Measurements from ENCODE around the gene TRHDE. TPM values are rescaled to one million over a fixed set of nuclear protein-coding genes. Genes with fewer than 3 reads are reported as not detected.

Gene TRHDE
- polyA plus RNA-seq, 3 donors: 20.0 to 25.8 (median 23.8) TPM

DNA sequence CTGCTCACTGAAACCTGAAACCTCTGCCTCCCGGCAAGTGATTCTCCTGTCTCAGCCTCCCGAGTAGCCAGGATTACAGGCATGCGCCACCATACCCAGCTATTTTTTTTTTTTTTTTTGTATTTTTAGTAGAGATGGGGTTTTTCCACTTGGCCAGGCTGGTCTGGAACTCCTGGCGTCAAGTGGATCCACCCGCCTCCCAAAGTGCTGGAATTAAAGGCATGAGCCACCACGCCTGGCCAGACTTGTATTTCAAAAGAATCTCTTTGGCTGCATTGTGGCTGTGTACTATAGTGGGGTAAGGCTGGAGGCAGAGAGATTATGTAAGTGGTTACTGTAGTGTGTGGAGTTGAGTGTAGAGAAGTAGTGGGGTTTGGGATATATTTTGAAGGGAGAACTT, 35.1 kb downstream of the TRHDE start:
- DNase-seq: no peak

DNA sequence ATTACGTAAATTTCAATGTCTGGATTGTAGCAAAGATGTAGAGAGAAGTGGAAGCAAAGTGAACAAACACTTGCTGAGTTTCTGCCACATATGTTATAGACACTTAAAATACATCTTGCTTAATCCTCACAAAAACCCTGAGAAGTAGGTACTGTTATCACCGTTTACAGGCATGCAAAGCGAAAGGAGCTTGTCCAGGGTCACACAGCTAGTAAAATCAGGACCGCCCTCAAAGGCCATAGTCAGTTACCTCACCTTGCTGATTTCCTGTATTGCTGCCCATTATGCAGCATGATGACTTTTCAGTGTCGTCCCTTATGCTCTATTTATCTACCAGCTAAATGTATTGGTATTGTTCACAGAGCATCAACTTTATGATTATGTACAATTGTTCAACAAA, 39.8 kb downstream of the TRHDE start:
- DNase-seq: no peak

DNA sequence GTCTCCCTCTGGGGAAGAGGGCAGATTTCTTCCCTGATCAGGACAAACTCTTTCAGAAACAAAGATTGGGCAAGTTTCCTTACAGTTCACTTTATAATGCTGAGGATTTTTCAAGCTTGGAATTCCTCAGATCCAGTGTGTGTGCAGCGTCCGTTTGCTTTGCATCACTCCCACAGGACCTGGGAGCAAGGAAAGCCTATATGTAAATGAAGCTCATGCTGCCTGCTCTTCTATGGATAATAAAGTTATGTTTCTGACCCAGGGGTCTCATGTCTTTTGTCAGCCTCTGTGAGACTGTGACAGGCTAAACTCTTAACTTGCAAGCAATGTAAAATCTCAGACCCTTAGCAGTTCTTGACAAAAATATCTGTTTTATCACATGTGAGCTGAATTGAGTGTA, 41.6 kb downstream of the TRHDE start:
- DNase-seq: peak; percentile 28

DNA sequence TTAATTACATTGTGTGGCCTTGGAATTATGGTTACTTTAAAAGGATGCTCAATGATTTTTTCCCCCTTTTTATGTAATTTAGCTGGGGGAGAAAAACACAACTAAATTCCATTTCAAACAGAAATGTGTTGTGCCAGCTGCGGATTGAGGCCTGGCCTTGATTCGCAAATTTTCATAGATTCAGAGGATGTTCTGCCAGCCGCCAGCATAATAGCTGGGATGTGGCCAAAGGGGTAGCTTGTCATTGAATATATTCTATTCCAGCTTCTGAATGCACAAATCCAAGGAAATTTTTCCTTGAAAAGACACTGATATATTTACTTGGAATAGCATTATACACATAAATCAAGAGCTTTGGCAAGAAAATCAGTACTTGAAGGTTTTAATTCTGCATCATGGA, 43.7 kb downstream of the TRHDE start:
- no peak for DNase-seq

DNA sequence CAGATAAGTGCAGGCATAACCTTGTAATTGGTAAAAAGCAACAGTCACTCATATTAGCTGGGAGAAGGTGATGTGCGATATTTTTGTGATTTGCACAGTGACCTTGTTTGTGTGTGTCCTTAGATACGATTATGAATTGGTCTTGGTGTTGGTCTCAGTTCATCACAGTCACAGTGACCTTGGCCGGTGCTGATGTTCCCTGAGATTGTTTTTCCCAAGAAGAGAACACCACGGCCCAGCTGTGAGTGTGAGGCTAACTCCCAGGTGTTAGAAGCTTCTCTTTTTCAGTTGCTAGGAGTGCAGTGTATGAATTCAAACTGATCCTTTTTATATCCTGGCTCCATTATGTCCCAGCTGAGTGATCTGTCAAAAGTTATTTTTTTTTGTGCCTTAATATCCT, 46.2 kb downstream of the TRHDE start:
- no peak for DNase-seq

DNA sequence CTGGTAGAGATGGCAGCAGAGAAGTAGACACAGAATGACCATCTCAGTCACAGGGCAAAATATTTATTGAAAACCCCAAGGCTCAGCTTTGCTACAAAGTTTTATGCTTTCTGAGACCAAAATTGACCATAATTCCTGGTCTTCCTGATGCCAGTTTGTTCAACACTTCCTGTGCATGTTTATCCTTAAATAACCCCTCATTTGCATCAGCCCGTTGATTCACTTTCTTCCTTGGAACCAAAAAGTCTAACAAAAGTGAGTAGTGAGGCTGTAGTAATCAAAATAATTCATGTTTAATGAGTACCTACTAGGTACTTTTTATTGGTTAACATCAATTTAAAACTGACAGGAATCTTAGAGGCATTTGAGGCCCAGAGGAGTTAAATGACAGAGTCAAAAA, 51.7 kb downstream of the TRHDE start:
- DNase-seq: no peak

DNA sequence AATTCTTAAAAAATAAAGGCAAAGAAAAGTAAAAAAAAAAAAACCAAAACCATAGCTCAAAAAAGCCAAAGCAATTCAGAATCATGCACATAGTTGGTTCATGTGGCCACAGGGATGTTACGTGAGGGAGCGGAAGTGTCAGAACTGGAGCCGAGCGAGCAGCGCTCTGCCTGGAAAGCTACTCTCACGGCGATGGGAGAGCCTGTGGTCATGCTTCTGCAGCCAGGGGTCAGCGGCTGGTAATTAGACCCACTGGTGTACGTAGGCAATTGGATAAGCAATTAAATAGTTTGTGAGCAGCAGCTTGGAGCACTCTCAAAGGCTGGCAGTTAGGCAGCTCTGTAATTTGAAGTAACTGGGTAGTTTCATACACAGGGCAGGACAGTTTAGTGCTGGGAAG, 58.1 kb downstream of the TRHDE start:
- DNase-seq: peak; percentile 91

DNA sequence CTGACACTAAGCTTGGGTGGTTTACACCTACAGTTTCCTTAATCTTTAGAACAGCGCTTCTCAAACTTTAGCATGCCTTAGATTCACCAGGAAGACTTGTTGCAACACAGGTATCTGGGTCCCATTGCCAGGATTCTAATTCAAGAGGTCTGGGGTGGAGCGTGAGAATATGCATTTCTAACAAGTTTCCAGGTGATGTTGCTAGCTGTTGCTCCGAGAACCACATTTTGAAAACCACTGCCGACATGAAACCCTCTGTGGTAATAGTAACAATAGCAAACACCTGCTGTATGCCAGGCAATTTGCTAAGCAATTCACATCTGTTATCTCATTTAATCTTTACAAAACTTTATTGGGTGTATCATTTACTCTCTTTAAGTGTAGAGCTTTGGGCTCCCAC, 58.6 kb downstream of the TRHDE start:
- DNase-seq: no peak

DNA sequence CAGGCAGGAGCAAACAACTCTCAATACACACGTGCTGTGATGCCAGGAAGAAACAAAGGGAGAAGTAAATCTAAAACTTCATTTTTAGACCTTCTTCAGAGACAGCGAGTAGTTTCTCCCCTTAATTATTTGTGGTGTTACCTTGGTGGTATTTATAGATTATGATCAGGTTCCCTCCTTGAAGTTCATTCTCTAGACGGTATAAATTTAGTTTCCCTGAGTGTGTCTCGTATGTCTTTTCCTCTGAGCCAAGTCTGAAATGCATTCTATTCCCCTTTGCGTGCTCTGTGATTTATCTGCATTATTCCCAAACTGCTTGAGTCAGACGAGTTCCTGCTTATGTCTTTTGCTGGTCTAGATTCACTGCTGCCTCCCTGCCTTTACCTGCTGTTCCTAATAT, 65.2 kb downstream of the TRHDE start:
- DNase-seq: no peak

DNA sequence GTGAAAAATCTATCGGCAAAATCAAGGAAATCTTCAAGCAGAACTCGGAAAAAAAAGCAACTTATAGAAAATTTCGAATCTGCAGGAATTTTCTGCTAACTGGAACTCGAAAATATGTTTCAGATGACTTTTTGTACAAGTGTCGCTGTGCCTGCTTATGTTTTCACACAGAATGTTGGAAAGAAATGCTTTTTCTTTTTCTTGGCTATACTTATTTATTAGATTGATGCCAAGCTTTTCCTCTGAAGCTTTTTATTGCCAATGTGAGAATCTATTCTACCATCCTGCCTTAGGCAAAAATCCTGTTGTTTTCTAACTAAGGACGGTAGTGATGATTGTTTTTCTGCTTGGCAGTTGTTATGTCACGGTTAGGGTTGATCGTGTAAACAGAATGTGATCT, 65.8 kb downstream of the TRHDE start:
- no peak for DNase-seq

DNA sequence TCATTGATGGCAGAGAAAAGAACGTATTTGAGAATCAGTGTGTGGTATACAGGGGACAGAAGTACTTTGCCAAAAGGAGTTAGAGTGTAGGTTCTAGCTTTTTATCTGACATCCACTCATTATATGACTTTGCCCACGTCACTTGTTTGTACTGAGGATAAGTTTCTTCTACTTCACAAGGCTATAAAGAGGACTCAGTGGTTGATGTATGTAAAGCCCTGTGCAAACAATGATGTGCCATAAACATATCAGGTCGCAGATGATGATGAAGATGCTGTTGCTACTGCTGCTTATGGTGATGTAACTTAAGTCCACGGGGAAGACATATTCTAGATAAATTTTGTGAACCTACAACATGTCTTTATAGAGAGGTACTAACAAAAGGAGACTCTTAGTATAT, 66.3 kb downstream of the TRHDE start:
- DNase-seq: no peak

DNA sequence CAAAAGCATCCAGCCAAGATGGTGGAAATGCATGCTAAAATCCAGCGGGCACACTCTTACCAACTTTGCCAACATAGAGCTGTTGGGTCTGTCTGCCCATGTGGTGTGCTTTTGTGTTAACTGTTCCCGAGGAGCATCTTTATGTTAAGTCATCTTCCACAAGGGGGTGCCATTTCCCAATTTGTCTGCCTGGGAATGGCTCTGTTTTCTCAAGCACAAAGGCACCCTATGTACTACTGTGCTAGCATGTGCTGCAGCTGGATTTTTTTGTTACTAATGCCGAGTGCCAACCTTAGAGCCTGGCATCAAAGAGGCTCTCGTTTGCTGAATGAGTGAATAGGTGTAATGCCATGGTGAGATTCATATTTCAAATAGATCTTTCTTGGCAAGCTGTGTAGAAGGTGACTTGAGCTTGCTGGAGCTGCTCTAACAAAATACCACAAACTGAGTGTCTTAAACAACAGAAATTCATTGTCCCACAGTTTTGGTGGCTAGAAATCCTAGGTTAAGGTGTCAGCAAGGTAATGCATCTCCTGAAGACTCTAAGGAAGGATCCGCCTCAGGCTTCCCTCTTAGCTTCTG, 74.3 kb downstream of the TRHDE start:
- DNase-seq: peak; percentile 85

DNA sequence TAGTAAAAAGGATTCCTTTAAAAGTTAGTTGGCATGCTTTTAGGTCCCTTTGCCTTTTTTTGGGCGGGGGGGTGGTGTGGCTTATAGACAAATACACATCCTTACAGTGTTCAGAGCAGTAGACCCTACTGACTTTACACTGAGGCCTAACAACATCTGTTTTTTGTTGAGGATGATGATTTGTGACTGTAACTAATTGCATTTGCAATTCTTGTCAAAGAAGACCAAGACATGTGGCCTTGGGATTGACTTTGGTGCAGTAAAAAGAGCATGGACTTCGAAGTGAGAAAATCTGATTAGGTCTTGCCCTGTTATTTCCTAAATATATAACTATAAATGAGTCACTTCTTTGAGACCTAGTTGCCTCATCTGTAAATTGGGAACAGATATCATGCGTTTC, 77.3 kb downstream of the TRHDE start:
- no peak for DNase-seq

DNA sequence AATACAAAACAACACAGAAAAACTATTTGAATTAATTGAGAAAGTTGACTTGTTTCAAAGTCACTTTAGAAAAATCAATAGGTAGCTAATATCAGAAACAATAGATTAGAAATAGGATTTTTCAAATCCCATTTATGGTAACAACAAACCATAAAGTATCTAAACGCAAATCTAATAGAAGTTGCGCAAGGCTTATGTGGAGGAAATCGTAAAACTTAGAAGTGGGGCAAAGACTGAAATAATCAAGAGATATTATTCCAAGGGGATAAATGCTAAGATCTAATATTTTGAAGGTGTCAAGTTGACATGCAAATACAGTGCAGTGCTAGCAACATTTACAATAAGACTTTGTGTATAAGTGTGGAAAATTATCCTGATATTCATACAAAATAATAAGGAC, 87.2 kb downstream of the TRHDE start:
- no peak for DNase-seq

DNA sequence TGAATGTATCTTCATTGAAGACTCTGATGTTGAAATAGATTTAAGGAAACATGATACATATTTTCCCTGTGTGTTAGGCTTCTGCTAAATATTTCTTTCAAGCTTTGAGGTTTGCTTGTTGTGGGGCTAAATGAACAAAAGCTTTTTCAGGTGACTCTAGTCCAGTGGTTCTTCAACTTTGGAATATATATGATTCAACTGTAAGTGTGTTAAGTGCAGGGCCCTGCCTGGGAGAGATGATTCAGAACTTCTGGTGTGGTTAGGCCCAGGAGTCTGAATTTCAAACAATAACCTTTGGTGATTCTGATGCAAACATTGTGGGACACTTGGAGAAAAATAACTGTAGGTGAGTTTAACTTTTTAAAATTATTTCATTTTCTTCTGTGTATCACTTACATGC, 93.0 kb downstream of the TRHDE start:
- DNase-seq: no peak

DNA sequence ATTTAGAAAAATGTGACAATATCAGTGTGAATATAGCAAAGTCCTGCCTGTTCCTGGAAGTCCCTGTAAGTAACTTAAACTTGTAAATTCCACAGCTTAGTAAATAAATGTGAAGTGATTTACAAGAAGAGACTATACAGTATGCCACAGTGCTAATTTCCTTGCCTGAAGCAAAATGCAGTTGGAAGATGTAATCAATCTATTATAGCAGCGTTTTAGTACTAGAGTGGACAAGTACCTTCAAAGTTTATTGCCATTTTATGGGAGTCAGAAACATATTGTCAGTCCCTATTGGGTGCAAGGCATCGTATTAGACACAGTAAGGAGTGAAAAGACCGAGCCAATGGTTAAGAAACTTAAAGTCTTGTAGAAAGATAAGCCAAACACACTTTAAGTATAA, 94.1 kb downstream of the TRHDE start:
- DNase-seq: no peak

DNA sequence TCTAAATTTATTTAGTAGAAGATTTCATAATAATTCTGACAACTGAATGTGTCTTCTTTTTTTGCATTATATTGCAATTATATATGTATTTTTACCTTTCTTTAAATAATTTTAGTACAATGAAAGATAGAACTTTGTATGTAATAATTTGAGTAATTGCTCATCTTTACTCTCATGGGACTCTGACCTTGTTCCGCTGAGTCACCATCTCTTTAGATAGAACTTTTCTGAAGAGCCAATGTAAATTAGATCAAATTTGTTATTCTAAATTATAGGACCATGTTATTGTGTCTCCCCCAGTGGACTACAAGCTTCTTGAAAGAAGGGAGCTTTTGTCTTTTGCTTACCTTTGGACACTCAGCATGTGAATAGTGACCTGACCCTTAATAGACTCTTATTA, 96.1 kb downstream of the TRHDE start:
- no peak for DNase-seq

DNA sequence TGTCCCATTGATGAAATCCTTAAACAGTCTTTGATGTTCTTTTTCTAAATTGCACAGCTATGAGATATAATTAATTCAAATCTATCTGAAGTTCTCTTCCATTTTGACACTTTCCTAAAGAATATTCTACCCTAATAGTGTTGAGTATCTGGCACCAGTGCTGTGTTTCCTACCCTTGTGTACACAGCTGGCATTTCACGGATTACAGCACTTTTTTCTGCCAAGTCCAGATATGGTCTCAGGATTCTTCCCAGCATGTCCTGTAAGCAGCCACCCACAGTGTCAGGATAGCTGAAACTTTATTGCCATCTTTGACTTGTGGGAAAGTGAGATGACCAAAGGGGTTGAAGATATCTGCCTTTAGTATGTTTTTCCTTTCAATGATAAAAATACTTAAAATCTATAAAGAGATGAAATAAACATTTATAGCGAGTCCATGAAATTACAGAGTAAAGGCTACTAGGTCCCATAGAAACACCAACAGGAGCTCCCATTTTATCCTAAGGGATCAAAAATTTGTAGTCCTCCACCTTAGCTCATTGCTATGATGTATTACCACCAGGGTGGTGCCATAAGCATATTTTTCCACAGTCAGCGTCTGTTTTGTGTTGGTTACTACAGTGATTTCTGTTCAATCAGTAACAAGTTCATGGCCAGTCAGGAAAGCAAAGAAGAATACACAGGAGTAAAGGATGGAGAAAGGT, 96.7 kb downstream of the TRHDE start:
- DNase-seq: no peak

DNA sequence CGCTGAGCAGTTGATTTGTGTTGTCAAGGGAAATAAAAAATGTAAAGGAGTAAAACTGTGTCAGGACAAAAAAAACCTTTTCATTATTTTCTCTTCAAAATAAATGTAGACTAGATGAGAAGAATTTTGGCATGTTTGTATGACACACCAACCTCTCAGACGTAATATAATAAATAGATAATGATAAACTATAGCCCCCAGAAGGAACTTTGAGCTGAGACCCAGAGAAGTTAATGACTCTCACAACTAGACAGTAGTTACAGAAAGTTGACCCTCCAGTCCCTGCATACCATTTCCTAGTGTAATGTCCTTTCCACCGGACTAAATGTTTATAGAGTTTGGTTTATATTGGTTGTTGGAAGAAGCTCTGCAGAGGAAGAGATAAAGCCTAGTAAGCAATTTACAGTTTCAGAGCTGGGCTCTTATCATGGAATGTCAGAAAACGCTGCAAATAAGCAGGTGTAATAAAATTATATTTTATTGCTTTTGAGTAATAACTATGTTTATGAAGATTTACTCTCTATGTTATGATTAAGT, 97.3 kb downstream of the TRHDE start:
- DNase-seq: no peak

DNA sequence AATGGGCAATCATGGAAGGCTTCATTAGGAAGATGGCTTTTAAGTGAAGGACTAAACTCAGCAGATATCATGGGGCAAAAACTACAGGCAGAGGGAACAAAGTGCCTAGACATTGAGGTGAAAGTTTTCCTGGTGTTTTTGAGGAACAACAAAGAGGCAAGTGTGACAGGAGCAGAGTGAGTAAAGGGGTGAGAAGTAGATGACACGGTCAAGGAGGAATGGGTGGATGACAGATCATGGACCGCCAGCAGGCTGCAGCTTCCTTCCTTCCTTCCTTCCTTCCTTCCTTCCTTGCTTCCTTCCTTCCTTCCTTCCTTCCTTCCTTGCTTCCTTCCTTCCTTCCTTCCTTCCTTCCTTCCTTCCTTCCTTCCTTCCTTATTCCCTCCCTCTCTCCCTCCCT, 108.3 kb downstream of the TRHDE start:
- DNase-seq: no peak

DNA sequence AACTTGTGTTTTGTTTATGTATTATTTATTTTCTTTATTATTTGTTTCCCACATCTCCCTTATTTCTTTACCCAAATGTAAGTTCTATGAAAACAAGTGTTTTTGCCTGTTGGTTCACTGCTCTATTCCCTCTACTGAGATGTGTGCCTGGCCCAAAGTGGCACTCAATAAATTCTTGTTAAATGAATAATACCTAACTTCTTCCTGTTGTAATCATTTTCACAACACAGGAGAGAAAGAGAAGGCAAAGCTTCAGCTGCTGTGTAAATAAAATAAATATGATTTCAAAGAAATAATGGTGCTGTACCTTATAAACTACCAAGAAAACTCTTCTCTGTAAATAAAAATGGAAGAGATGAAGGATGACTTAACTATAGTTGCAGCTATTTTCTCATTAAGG, 116.2 kb downstream of the TRHDE start:
- DNase-seq: no peak

DNA sequence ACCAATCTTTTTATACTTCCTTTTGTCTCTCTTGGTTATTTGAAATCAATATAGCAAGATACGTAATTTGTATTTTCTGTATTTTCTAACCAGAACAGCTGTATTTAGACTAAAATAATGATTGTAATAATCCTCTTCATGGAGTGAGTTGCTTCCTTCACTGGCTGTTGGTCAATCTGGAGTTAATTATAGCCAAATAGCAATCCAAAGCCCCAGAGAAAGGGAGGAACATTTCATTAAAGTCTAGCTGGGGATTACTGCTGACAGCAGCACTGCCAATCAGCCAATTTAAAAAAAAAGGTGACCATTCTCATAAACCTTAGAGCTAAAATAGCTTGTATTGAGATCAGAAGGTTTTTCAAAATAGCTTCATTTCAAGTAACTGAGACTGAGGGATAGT, 118.0 kb downstream of the TRHDE start:
- DNase-seq: no peak

DNA sequence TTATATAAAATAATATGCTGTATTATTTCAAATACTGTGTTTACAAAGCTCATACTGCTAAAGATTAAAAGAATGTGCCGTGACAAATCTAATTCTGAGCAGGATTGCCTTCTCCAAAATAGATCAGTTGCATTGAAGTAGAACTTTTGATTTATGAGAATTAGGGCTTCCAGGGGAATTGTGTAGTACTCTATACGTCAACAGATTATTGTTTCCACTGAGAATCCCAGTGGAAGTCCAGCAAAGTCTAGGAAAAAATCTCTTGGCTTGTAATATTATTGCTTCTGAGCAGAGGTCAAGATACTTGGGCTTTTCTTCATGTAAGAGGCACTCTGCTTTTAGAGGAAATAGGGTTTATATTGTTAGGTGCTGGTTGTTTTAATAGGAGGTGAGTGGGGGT, 133.9 kb downstream of the TRHDE start:
- DNase-seq: peak; percentile 9

DNA sequence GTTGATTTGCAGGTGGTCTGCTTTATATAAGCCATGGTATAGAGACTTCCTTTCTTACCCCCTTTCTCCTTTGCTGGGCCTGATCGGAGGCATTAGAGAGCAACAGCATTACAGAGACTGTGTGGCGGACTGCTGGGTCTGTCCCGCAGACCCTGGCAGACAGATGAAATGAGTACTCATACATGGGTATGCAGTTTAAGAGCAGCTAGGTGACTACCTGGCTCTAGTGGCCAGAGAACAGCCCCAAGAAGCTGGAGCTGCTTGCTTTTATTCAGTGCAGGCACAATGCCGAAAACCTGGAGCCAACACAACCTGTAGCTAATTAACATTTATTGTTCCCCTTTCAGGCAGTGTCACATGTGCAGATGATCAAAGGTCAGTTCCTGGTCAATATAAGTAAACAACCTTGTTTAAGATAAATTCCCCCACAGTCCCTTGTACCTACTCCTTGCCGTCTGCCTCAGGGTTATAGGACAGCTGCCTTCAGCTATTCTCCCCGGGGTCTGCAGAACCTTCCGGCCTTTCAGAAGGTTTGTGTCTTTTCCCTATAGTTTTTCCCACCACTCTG, 160.0 kb downstream of the TRHDE start:
- DNase-seq: no peak
